Liver (tissue), 9 donors: ENCODE measurements around the gene SEZ6L2. TPM values are rescaled to one million over a fixed set of nuclear protein-coding genes. Genes with fewer than 3 reads are reported as not detected.

ENCODE experiments used
- DNase-seq: peaks from one replicate; pipeline ENCODE4 v3.0.0-alpha.2; 2017; ENCODE audit warnings: low spot score
- H3K27ac ChIP-seq, 2 donors: one replicate each; pipeline ENCODE4 v1.7.0; 2013; ENCODE audit warnings: inconsistent platforms in 2 of 2, low read length in 2 of 2, control low read depth in 1 of 2, low read depth in 1 of 2, mild to moderate bottlenecking in 1 of 2
- H3K27me3 ChIP-seq, 4 donors: one replicate each; pipeline versions ENCODE4 v1.6.1 to v1.7.0; 2013; ENCODE audit warnings: low read length in 3 of 4, inconsistent platforms in 1 of 4, mild to moderate bottlenecking in 1 of 4, moderate library complexity in 1 of 4; ENCODE audit not compliant: control insufficient read depth in 4 of 4, insufficient read depth in 4 of 4
- H3K36me3 ChIP-seq, 4 donors: one replicate each; pipeline versions ENCODE4 v1.6.1 to v1.7.0; 2013; ENCODE audit warnings: low read length in 3 of 4, mild to moderate bottlenecking in 3 of 4, low read depth in 1 of 4, moderate library complexity in 1 of 4; ENCODE audit not compliant: control insufficient read depth in 4 of 4, insufficient read depth in 3 of 4
- H3K4me1 ChIP-seq, 4 donors: one replicate each; pipeline versions ENCODE4 v1.6.1 to v1.7.0; 2013; ENCODE audit warnings: low read length in 3 of 4, mild to moderate bottlenecking in 3 of 4, moderate library complexity in 1 of 4; ENCODE audit not compliant: control insufficient read depth in 4 of 4, insufficient read depth in 4 of 4
- H3K4me3 ChIP-seq, 3 donors: one replicate each; pipeline versions ENCODE4 v1.6.1 to v1.7.0; 2013; ENCODE audit warnings: low read length in 3 of 3, control low read depth in 1 of 3, low read depth in 1 of 3, mild to moderate bottlenecking in 1 of 3
- H3K9ac ChIP-seq, 2 donors: one replicate each; pipeline ENCODE4 v1.7.0; 2013; ENCODE audit warnings: low read length in 2 of 2, mild to moderate bottlenecking in 2 of 2, moderate library complexity in 2 of 2, control low read depth in 1 of 2, low read depth in 1 of 2
- H3K9me3 ChIP-seq, 4 donors: one replicate each; pipeline versions ENCODE4 v1.6.1 to v1.7.0; 2013; ENCODE audit warnings: low read length in 3 of 4; ENCODE audit not compliant: control insufficient read depth in 4 of 4
- EGR1 ChIP-seq, 2 donors: IDR thresholded peaks; 2 replicates each; pipeline ENCODE4 v1.6.1; 2016 to 2018; ENCODE audit warnings: antibody characterized with exemption in 2 of 2, low read depth in 2 of 2
- FOXA1 ChIP-seq: IDR thresholded peaks from 2 replicates; pipeline ENCODE4 v1.6.1; 2016; ENCODE audit warnings: antibody characterized with exemption
- GABPA ChIP-seq, 2 donors: IDR thresholded peaks in 1 of 2; conservative IDR thresholded peaks in 1 of 2; 2 replicates each; pipeline ENCODE4 v1.6.1; 2016; ENCODE audit warnings: antibody characterized with exemption in 2 of 2, mild to moderate bottlenecking in 1 of 2, moderate library complexity in 1 of 2
- HNF4A ChIP-seq, 2 donors: conservative IDR thresholded peaks; 2 replicates each; pipeline ENCODE4 v1.6.1; 2016; ENCODE audit warnings: antibody characterized with exemption in 2 of 2, mild to moderate bottlenecking in 2 of 2
- HNF4G ChIP-seq: IDR thresholded peaks from 2 replicates; pipeline ENCODE4 v1.6.1; 2016; ENCODE audit warnings: antibody characterized with exemption
- JUND ChIP-seq, 2 donors: IDR thresholded peaks; 2 replicates each; pipeline ENCODE4 v1.6.1; 2016; ENCODE audit warnings: antibody characterized with exemption in 2 of 2
- RAD21 ChIP-seq, 2 donors: IDR thresholded peaks; 2 replicates each; pipeline ENCODE4 v1.6.1; 2016; ENCODE audit warnings: antibody characterized with exemption in 2 of 2, mild to moderate bottlenecking in 2 of 2
- RXRA ChIP-seq, 2 donors: IDR thresholded peaks; 2 replicates each; pipeline ENCODE4 v1.6.1; 2017 to 2018; ENCODE audit warnings: antibody characterized with exemption in 2 of 2, mild to moderate bottlenecking in 1 of 2
- SP1 ChIP-seq: IDR thresholded peaks from 2 replicates; pipeline ENCODE4 v1.6.1; 2018; ENCODE audit warnings: antibody characterized with exemption, mild to moderate bottlenecking
- TAF1 ChIP-seq: conservative IDR thresholded peaks from 2 replicates; pipeline ENCODE4 v1.6.1; 2016; ENCODE audit warnings: antibody characterized with exemption, mild to moderate bottlenecking
- YY1 ChIP-seq: IDR thresholded peaks from 2 replicates; pipeline ENCODE4 v1.6.1; 2016; ENCODE audit warnings: antibody characterized with exemption, mild to moderate bottlenecking
- WGBS: extraction: QIAGEN DNeasy Blood & Tissue Kit; methylation state at CpG from one replicate; pipeline ENCODE4 v1.1.7; 2013; 5-methylcytosine and 5-hydroxymethylcytosine counted together
- polyA plus RNA-seq, 2 donors: library from polyadenylated mRNA; stranded (reverse) in 1 of 2; unstranded in 1 of 2; fragments of 200-250 nt in 1 of 2; fragments of >200 nt in 1 of 2; fragmentation: Nextera tagmentation in 1 of 2; extraction: Ambion mirVana in 1 of 2; gene quantifications; one replicate each; pipeline versions ENCODE4 v1.2.1 to v1.2.3, GENCODE V29; 2013 to 2015
- total RNA-seq, 2 donors: library from RNA; depleted of rRNA; stranded (reverse); fragments of >200 nt; gene quantifications; one replicate each; pipeline ENCODE4 v1.2.3, GENCODE V29; 2014
- TF ChIP-seq, protein P1 (sequence below): IDR thresholded peaks from 2 replicates; pipeline ENCODE4 v1.6.1; 2016; ENCODE audit warnings: antibody characterized with exemption, mild to moderate bottlenecking
- TF ChIP-seq, protein P2 (sequence below): IDR thresholded peaks from 2 replicates; pipeline ENCODE4 v1.6.1; 2016; ENCODE audit warnings: antibody characterized with exemption
- TF ChIP-seq, protein P3 (sequence below): IDR thresholded peaks from 2 replicates; pipeline ENCODE4 v1.6.1; 2016; ENCODE audit warnings: antibody characterized with exemption
- TF ChIP-seq, protein P4 (sequence below): IDR thresholded peaks from 2 replicates; pipeline ENCODE4 v1.6.1; 2016; ENCODE audit warnings: antibody characterized with exemption
- donor health status: healthy.
- donor health status: healthy.
- donor health status: healthy.
- donor health status: healthy.
- donor health status: healthy.

Gene SEZ6L2
- total and polyA plus RNA-seq, 4 donors = 0.24 to 0.37 (median 0.30) TPM

DNA sequence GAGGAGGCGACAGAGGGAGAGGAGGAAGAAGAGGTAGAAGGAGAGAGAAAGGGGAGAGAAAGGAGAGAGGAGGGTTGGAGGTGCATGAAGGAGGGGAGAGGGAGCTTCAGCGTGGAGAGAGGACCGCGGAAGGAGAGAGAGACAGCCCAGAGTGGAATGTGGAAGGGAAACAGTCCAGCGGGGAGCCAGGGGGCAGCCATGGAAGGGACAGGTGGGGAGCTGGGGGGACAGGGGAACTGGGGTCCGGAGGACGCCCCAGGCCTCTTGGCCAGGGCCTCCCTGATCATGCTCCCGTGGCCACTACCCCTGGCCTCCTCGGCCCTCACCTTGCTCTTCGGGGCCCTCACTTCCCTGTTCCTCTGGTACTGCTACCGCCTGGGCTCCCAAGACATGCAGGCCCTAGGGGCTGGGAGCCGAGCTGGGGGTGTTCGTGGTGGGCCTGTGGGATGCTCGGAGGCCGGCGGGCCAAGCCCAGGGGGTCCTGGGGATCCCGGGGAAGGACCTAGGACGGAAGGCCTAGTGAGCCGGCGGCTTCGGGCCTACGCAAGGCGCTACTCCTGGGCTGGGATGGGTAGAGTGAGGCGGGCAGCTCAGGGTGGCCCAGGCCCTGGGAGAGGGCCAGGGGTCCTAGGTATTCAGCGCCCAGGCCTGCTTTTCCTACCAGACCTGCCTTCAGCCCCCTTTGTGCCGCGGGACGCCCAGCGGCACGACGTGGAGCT, 1.7 kb upstream of the SEZ6L2 start:
- no peaks in the 10 kb centered on the region for H3K9me3 ChIP-seq
- H3K27me3 ChIP-seq = peaks cover 0 to 6% (median 1%) of the 10 kb centered on the region in 4 donors
- H3K27ac ChIP-seq = no peak overlapping the region
- TF ChIP-seq RAD21 (IDR thresholded peaks at IDR 0.05) (no peak), EGR1 (IDR thresholded peaks at IDR 0.05; ENCODE audit: low read depth in 2 of 2) (no peak), JUND (IDR thresholded peaks at IDR 0.05) (no peak), TAF1 (no peak), YY1 (no peak)
- no peak overlapping the region for H3K9ac ChIP-seq
- WGBS = 52% methylated on average over 31 of the region's 31 CpGs
- no peak for DNase-seq
- H3K36me3 ChIP-seq = no peaks in the 10 kb centered on the region
- H3K4me1 ChIP-seq = peaks cover 2 to 12% (median 6%) of the 10 kb centered on the region in 4 donors
- H3K4me3 ChIP-seq = no peak overlapping the region

DNA sequence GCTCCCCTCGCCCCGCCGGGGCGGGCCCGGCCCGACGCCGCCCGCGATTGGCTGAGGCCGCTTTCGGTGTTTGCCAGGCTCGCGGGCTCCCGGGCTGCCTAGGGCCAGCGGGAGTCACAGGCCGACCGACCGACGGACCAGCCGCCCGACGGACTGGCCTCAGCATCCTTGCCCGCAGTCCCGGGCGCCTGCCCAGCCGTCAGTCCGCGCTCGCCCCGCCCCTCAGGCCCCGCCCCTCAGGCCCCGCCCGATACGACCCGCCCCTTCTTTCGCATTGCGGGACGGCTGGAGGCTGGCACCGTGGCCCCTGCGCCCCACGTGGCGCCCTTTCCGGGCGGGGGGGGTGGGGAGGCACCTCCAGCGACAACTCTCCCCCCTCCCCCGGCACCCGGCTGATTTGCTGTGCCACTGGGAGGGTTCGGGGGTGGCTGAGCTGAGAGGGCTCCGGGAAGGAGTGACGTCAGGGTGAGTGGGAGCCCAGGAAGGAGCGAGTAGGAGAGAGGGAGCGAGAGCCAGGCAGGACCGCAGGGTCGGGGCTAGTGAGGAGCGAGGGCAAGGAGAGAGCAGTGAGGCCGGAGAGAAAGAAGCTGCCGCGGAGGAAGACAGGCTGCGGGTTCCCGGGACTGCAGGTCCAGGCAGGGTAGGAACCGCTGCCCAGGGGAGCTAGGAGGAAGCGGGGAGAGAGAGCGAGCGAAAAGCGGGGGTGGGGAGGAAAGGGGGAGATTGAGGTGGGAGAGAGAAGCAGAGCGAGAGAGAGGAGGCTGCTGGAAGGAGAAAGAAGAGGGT, 945 bp upstream of the SEZ6L2 start, which contains the start of gene ASPHD1:
Gene ASPHD1 (plus strand): TSS at position 387 of the 786 bp plus-strand sequence. CDS start 484 bp downstream, outside the sequence.
- Histone ChIP-seq H3K9ac (no peak within 1 kb of the TSS), H3K4me1 (peaks cover 2 to 12% (median 6%) of the 10 kb centered on the region in 4 donors), H3K4me3 (peak within 1 kb of the TSS in 2 of 3 donors; percentile 25 to 65), H3K36me3 (no peaks in the 10 kb centered on the region), H3K27me3 (peaks cover 0 to 6% (median 1%) of the 10 kb centered on the region in 4 donors), H3K9me3 (no peaks in the 10 kb centered on the region), H3K27ac (no peak within 1 kb of the TSS)
- TF ChIP-seq HNF4A (conservative IDR thresholded peaks at IDR 0.05) = no peak
- no peak for TF ChIP-seq JUND (IDR thresholded peaks at IDR 0.05)
- no peak for TF ChIP-seq FOXA1
- no peak for TF ChIP-seq SP1
- TF ChIP-seq HNF4G = no peak
- no peak for TF ChIP-seq TAF1
- TF ChIP-seq, protein P1, sequence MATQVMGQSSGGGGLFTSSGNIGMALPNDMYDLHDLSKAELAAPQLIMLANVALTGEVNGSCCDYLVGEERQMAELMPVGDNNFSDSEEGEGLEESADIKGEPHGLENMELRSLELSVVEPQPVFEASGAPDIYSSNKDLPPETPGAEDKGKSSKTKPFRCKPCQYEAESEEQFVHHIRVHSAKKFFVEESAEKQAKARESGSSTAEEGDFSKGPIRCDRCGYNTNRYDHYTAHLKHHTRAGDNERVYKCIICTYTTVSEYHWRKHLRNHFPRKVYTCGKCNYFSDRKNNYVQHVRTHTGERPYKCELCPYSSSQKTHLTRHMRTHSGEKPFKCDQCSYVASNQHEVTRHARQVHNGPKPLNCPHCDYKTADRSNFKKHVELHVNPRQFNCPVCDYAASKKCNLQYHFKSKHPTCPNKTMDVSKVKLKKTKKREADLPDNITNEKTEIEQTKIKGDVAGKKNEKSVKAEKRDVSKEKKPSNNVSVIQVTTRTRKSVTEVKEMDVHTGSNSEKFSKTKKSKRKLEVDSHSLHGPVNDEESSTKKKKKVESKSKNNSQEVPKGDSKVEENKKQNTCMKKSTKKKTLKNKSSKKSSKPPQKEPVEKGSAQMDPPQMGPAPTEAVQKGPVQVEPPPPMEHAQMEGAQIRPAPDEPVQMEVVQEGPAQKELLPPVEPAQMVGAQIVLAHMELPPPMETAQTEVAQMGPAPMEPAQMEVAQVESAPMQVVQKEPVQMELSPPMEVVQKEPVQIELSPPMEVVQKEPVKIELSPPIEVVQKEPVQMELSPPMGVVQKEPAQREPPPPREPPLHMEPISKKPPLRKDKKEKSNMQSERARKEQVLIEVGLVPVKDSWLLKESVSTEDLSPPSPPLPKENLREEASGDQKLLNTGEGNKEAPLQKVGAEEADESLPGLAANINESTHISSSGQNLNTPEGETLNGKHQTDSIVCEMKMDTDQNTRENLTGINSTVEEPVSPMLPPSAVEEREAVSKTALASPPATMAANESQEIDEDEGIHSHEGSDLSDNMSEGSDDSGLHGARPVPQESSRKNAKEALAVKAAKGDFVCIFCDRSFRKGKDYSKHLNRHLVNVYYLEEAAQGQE = no peak
- DNase-seq = no peak
- WGBS = 2% methylated on average over 67 of the region's 67 CpGs

DNA sequence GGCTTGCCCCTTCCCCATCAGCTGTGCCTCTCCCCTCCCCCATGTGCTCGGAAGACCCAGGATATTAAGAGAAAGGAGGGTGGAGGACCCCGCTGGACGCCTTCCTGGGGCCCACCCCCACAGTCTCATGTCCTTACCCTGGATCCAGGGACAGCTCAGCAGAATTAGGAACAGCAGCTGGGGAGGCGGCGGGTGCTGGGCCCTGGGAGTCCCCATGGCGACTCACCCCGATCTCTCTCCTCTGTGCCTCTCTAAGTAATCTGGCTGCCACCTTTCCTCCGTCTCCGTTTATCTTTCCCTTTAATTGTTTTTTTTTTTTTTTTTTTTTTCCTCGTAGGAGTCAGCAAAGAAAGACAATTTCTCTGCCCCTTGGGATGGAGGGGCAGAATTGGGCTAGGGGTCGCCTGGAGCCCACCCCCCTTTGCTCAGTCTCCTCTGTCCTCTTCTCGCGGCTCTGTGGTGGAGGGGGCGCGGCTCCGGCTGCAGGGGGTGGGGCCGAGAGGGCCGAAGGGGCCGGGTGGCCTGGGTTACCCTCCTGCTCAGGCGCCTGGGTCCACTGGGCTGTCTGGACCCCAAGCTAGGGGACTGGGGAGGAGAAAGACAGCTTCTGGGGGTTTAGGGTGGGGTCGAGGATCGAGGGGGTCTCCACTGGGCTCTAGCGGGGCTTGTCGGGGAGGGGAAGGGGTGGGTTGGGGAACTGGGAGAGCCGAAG, 390 bp downstream of the SEZ6L2 start:
- H3K27me3 ChIP-seq = peaks cover 0 to 6% (median 1%) of the 10 kb centered on the region in 4 donors
- WGBS = 2% methylated on average over 25 of the region's 25 CpGs
- H3K9me3 ChIP-seq = no peaks in the 10 kb centered on the region
- TF ChIP-seq, protein P2, sequence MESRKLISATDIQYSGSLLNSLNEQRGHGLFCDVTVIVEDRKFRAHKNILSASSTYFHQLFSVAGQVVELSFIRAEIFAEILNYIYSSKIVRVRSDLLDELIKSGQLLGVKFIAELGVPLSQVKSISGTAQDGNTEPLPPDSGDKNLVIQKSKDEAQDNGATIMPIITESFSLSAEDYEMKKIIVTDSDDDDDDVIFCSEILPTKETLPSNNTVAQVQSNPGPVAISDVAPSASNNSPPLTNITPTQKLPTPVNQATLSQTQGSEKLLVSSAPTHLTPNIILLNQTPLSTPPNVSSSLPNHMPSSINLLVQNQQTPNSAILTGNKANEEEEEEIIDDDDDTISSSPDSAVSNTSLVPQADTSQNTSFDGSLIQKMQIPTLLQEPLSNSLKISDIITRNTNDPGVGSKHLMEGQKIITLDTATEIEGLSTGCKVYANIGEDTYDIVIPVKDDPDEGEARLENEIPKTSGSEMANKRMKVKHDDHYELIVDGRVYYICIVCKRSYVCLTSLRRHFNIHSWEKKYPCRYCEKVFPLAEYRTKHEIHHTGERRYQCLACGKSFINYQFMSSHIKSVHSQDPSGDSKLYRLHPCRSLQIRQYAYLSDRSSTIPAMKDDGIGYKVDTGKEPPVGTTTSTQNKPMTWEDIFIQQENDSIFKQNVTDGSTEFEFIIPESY = no peak
- TF ChIP-seq, protein P1 = no peak
- TF ChIP-seq GABPA (IDR thresholded peaks at IDR 0.05 in 1 of 2, conservative IDR thresholded peaks at IDR 0.05 in 1 of 2) (no peak), RXRA (IDR thresholded peaks at IDR 0.05) (no peak), SP1 (no peak), YY1 (no peak)
- TF ChIP-seq, protein P3, sequence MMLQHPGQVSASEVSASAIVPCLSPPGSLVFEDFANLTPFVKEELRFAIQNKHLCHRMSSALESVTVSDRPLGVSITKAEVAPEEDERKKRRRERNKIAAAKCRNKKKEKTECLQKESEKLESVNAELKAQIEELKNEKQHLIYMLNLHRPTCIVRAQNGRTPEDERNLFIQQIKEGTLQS = no peak
- TF ChIP-seq, protein P4, sequence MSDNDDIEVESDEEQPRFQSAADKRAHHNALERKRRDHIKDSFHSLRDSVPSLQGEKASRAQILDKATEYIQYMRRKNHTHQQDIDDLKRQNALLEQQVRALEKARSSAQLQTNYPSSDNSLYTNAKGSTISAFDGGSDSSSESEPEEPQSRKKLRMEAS = no peak
- H3K9ac ChIP-seq = no peak overlapping the region
- H3K4me1 ChIP-seq = peaks cover 2 to 12% (median 6%) of the 10 kb centered on the region in 4 donors
- no peak for DNase-seq
- no peak overlapping the region for H3K27ac ChIP-seq
- peak overlapping the region in 1 of 3 donors; percentile 5 for H3K4me3 ChIP-seq
- no peaks in the 10 kb centered on the region for H3K36me3 ChIP-seq
